K562 (cell line): ENCODE data around the gene BSX. TPM values are rescaled to one million over a fixed set of nuclear protein-coding genes. Genes with fewer than 3 reads are reported as not detected.

Source experiments
- polyA plus RNA-seq, 8 experiments: library from polyadenylated mRNA; depleted of rRNA in 4 of 8; stranded (reverse) in 5 of 8; unstranded in 3 of 8; fragments of >200 nt; fragmentation: Nextera tagmentation in 2 of 8; fragmentation: Illumina TruSeq in 1 of 8; extraction: Ambion mirVana in 2 of 8; extraction: Trizol in 1 of 8; gene quantifications; 2 replicates each; pipeline versions ENCODE4 v1.2.1 to v1.2.3, GENCODE V29; 2011 to 2014; ENCODE audit warnings: inconsistent platforms in 1 of 8, missing spikeins in 1 of 8
- total RNA-seq, 7 experiments: library from RNA; depleted of rRNA in 6 of 7; stranded (reverse); fragments of >200 nt in 6 of 7; fragmentation: Illumina TruSeq in 2 of 7; extraction: Trizol in 2 of 7; gene quantifications; 2 replicates each; pipeline versions ENCODE4 v1.2.1 to v1.2.3, GENCODE V29; 2011 to 2021; ENCODE audit warnings: low replicate concordance in 1 of 7

BSX gene
- total and polyA plus RNA-seq, 9 of the 15 experiments (the other 6 are each of a cell fraction or from before 2014, with no cell fraction given), result not detected

Other genes with a start within 250 kb of the BSX start
- not detected in 2 replicates for gene CRTAM, start 143.3 kb downstream of the BSX start, total RNA-seq (2014; rRNA removed)
- gene CRTAM, start 143.3 kb downstream of the BSX start, total RNA-seq (2014; rRNA removed; fragmentation: Illumina TruSeq; extraction: Trizol), result not detected in 2 replicates
- gene CRTAM, start 143.3 kb downstream of the BSX start, total RNA-seq (2015; rRNA removed; fragmentation: Illumina TruSeq; extraction: Trizol), result not detected in 2 replicates
- not detected in 2 replicates for gene CRTAM, start 143.3 kb downstream of the BSX start, total RNA-seq (2021)
- gene CRTAM, start 143.3 kb downstream of the BSX start, polyA plus RNA-seq (2011; rRNA removed), result not detected in 2 replicates
- gene CRTAM, start 143.3 kb downstream of the BSX start, polyA plus RNA-seq (2014; fragmentation: Illumina TruSeq; extraction: Trizol), result not detected in 2 replicates
- gene CRTAM, start 143.3 kb downstream of the BSX start, polyA plus RNA-seq (2014; fragmentation: Nextera tagmentation; extraction: Ambion mirVana), result not detected
- not detected in 2 replicates for gene CRTAM, start 143.3 kb downstream of the BSX start, polyA plus RNA-seq (2014; rRNA removed)
- not detected in 2 replicates for gene JHY, start 99.1 kb downstream of the BSX start, total RNA-seq (2014; rRNA removed)
- gene JHY, start 99.1 kb downstream of the BSX start, total RNA-seq (2014; rRNA removed; fragmentation: Illumina TruSeq; extraction: Trizol), result not detected in 2 replicates
- gene JHY, start 99.1 kb downstream of the BSX start, total RNA-seq (2015; rRNA removed; fragmentation: Illumina TruSeq; extraction: Trizol), result not detected in 2 replicates
- gene JHY, start 99.1 kb downstream of the BSX start, total RNA-seq (2021), result not detected in 2 replicates
- not detected in 2 replicates for gene JHY, start 99.1 kb downstream of the BSX start, polyA plus RNA-seq (2011; rRNA removed)
- not detected in 2 replicates for gene JHY, start 99.1 kb downstream of the BSX start, polyA plus RNA-seq (2014; fragmentation: Illumina TruSeq; extraction: Trizol)
- not detected for gene JHY, start 99.1 kb downstream of the BSX start, polyA plus RNA-seq (2014; fragmentation: Nextera tagmentation; extraction: Ambion mirVana)
- gene JHY, start 99.1 kb downstream of the BSX start, polyA plus RNA-seq (2014; rRNA removed), result not detected in 2 replicates
- gene HSPA8, start 80.3 kb upstream of the BSX start, total RNA-seq (2014; rRNA removed), result 1,997 and 2,012 TPM in 2 replicates
- 3,028 and 3,355 TPM in 2 replicates for gene HSPA8, start 80.3 kb upstream of the BSX start, total RNA-seq (2014; rRNA removed; fragmentation: Illumina TruSeq; extraction: Trizol)
- gene HSPA8, start 80.3 kb upstream of the BSX start, total RNA-seq (2015; rRNA removed; fragmentation: Illumina TruSeq; extraction: Trizol), result 3,824 and 3,966 TPM in 2 replicates
- 1,725 and 2,194 TPM in 2 replicates for gene HSPA8, start 80.3 kb upstream of the BSX start, total RNA-seq (2021)
- gene HSPA8, start 80.3 kb upstream of the BSX start, polyA plus RNA-seq (2011; rRNA removed), result 2,026 and 3,646 TPM in 2 replicates
- 2,832 and 3,374 TPM in 2 replicates for gene HSPA8, start 80.3 kb upstream of the BSX start, polyA plus RNA-seq (2014; fragmentation: Illumina TruSeq; extraction: Trizol)
- 1,000 to 10,000 TPM; 1,250 to 2,773 TPM for gene HSPA8, start 80.3 kb upstream of the BSX start, polyA plus RNA-seq (2014; fragmentation: Nextera tagmentation; extraction: Ambion mirVana)
- 1,654 and 2,779 TPM in 2 replicates for gene HSPA8, start 80.3 kb upstream of the BSX start, polyA plus RNA-seq (2014; rRNA removed)
- gene CLMP, start 213.4 kb upstream of the BSX start, total RNA-seq (2014; rRNA removed), result not detected in 2 replicates
- gene CLMP, start 213.4 kb upstream of the BSX start, total RNA-seq (2014; rRNA removed; fragmentation: Illumina TruSeq; extraction: Trizol), result not detected in 2 replicates
- not detected in 2 replicates for gene CLMP, start 213.4 kb upstream of the BSX start, total RNA-seq (2015; rRNA removed; fragmentation: Illumina TruSeq; extraction: Trizol)
- 0.02 and 0.49 TPM in 2 replicates for gene CLMP, start 213.4 kb upstream of the BSX start, total RNA-seq (2021)
- not detected in 2 replicates for gene CLMP, start 213.4 kb upstream of the BSX start, polyA plus RNA-seq (2011; rRNA removed)
- not detected in 2 replicates for gene CLMP, start 213.4 kb upstream of the BSX start, polyA plus RNA-seq (2014; fragmentation: Illumina TruSeq; extraction: Trizol)
- under 1 TPM; 0.03 to 0.15 TPM for gene CLMP, start 213.4 kb upstream of the BSX start, polyA plus RNA-seq (2014; fragmentation: Nextera tagmentation; extraction: Ambion mirVana)
- gene CLMP, start 213.4 kb upstream of the BSX start, polyA plus RNA-seq (2014; rRNA removed), result not detected in 2 replicates